NOMO-1 treated with DMSO at 0.1 percent for 48 hours (cell line): ENCODE measurements around the gene DXO.
"Not testable (repeated sequence)": the region's sequence is repeated elsewhere in the genome, so short reads cannot be mapped to it uniquely, and the experiment has no call there.

Experiments
- DNase-seq: peaks from one replicate; lab custom pipeline; 2025; ENCODE audit not compliant: unreplicated experiment; lab: John Stamatoyannopoulos, UW

DXO gene

GRCh38 chr6:31958741-31959739 is 12.9 kb downstream of the DXO start, which contains the start of the genes NELFE and SKIC2:
TSS of gene NELFE (minus strand) at chr6:31958971. CDS start at chr6:31958446, 525 bp downstream.
TSS of gene SKIC2 (plus strand) at chr6:31959175. CDS start at chr6:31959193, 18 bp downstream.
- peak; percentile 98 for DNase-seq

- DNase-seq, result no peak
Observed at GRCh38 chr6:31958412-31958740, 13.6 kb downstream of the DXO start.

DNA sequence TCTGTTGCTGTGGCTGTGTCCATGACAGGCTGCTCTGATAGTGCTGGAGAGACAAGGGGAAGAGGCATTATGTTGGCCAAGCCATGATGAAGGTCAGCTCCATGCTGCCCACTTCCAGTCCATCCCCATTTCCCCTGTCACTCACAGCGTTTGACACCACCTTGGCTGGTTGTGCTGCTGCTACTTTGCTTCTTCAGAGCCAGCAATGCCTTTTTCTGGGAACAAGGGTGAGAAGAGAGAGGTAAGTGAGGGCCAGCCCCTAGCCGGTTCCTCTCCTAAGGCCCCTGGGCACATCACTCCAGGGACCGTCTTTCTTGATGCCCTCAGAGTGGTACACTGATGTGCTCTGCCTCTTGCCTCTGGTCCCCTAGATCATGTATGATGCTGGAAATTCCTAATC is 15.1 kb downstream of the DXO start:
- DNase-seq, result no peak

DNA sequence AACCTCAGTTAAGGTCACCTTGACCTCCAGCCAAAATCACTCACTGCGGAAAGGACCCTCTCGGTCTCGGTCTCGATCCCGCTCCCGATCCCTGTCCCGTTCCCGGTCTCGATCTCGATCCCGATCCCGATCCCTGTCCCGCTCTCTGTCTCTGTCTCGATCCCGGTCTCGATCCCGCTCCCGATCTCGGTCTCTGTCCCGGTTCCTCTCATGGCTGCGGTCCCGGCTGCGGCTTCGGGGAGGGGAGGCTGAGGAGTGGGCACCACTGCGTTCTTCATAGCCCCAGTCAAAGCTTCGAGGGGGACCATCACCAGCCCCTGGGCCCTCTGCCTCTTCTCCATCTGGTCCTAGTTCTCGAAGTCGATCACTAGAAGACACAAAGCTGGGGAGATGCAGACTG is 17.4 kb downstream of the DXO start:
- no peak for DNase-seq

GRCh38 chr6:31952890-31953289 is 19.0 kb downstream of the DXO start:
- no peak for DNase-seq

GRCh38 chr6:31952140-31952805 is 19.7 kb downstream of the DXO start:
- DNase-seq, result peak; percentile 23

- no peak for DNase-seq
Observed at GRCh38 chr6:31949926-31950548, 21.9 kb downstream of the DXO start.

GRCh38 chr6:31948753-31949413 is 23.1 kb downstream of the DXO start:
- no peak for DNase-seq

GRCh38 chr6:31948306-31948705 is 23.6 kb downstream of the DXO start:
- no peak for DNase-seq

- no peak for DNase-seq
Observed at GRCh38 chr6:31947864-31948263, 24.1 kb downstream of the DXO start.

- DNase-seq, result no peak
Observed at GRCh38 chr6:31947070-31947675, 24.8 kb downstream of the DXO start.

DNA sequence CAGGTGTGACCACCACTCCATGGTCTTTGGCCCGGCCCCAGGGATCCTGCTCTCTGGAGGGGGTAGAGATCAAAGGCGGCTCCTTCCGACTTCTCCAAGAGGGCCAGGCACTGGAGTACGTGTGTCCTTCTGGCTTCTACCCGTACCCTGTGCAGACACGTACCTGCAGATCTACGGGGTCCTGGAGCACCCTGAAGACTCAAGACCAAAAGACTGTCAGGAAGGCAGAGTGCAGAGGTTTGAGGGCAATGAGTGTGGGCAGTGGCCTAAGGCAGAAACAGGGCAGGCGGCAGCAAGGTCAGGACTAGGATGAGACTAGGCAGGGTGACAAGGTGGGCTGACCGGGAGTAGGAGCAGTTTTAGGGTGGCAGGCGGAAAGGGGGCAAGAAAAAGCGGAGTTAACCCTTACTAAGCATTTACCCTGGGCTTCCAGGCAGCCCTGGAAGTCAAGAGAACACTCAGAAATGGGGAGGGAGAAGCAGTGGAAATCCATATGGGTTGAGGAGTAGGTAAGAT is 25.5 kb downstream of the DXO start:
- DNase-seq, result no peak

GRCh38 chr6:31945507-31946369 is 26.2 kb downstream of the DXO start, which contains the start of gene CFB:
TSS of gene CFB (plus strand) at chr6:31946095. CDS start at chr6:31946222, 127 bp downstream.
- no peak for DNase-seq

DNA sequence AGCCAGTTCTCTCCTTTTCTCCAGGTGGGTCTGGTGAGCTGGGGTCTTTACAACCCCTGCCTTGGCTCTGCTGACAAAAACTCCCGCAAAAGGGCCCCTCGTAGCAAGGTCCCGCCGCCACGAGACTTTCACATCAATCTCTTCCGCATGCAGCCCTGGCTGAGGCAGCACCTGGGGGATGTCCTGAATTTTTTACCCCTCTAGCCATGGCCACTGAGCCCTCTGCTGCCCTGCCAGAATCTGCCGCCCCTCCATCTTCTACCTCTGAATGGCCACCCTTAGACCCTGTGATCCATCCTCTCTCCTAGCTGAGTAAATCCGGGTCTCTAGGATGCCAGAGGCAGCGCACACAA is 26.8 kb downstream of the DXO start:
- DNase-seq, result no peak

DNA sequence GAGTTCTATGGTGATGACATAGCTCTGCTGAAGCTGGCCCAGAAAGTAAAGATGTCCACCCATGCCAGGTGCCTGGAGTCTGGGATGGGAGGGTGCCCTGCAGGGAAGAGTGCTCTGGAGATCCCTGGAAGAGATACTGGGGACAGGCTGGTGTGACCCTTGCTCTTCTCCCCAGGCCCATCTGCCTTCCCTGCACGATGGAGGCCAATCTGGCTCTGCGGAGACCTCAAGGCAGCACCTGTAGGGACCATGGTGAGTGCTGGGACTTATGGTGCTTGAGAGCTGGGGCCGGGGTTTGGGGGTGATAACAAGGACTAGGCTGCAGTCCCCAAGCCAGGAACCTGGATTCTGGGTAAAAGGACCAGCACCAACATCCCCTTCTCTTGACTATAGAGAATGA is 28.2 kb downstream of the DXO start:
- DNase-seq, result no peak

GRCh38 chr6:31940256-31940664 is 31.7 kb downstream of the DXO start:
- DNase-seq, result no peak

DNA sequence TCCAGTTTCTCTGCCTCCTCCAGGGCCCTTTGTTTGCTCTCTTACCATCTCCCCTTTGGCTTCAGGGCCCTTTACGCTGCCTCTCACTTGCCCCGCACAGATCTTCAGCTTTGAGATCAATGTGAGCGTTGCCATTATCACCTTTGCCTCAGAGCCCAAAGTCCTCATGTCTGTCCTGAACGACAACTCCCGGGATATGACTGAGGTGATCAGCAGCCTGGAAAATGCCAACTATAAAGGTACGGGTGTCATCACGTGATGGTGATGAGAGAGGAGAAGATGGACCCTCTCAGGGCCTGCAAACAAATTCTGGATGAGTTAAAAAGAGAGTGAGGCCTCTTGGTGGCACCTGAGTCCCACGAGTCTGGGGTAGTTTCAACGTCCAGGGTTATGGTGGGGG is 36.1 kb downstream of the DXO start:
- no peak for DNase-seq

DNA sequence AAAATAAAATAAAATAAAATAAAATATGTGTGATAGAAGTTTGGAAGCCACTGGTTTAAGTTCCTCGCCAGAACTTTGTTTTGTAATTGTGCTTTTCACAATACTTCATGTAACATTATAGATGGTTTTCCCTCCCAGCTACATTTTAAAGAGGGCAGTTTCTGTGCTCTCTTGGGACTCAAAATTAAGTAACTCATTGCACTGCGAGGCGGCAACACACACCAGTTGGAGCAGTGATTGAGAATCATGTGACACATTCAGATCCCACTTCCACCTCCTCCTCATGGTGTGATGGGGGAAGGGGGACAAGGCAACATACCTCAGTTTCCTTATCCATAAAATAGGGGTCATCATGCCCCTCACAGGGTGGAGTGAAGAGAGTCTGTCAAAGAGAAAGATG is 36.9 kb downstream of the DXO start:
- DNase-seq, result no peak

DNA sequence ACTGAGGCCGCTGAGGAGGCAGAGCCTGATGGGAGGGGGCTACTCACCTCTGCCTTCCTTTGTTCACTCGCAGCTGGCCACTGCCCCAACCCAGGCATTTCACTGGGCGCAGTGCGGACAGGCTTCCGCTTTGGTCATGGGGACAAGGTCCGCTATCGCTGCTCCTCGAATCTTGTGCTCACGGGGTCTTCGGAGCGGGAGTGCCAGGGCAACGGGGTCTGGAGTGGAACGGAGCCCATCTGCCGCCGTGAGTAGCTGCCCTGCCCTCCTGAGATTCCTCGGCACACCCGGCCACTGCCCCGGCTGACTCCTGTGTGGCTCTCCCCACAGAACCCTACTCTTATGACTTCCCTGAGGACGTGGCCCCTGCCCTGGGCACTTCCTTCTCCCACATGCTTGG is 38.4 kb downstream of the DXO start:
- DNase-seq, result no peak

DNA sequence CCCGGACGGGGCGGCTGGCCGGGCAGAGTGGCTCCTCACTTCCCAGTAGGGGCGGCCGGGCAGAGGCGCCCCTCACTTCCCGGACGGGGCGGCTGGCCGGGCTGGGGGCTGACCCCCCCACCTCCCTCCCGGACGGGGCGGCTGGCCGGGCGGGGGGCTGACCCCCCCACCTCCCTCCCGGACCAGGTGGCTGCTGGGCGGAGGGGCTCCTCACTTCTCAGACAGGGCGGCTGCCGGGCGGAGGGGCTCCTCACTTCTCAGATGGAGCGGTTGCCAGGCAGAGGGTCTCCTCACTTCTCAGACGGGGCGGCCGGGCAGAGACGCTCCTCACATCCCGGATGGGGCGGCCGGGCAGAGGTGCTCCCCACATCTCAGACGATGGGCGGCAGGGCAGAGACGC is 39.8 kb downstream of the DXO start:
- DNase-seq, result not testable (repeated sequence)
